Measurements from ENCODE around the gene TRIML2. TPM values are rescaled to one million over a fixed set of nuclear protein-coding genes. Genes with fewer than 3 reads are reported as not detected.

The TRIML2 gene
- total RNA-seq, result not detected
- long read RNA-seq, result 0 reads

GRCh38 chr4:188109157-188109755 is at the start of gene TRIML2:
TRIML2 (minus strand) TSS chr4:188109603; CDS start chr4:188105368, 4,235 bp downstream.
- DNase-seq (no peak), ATAC-seq (no peak)
- intact Hi-C loops (cut with DNase I), result no loop called here
- no peak for TF ChIP-seq CTCF (IDR thresholded peaks at IDR 0.05)
- H3K4me1 ChIP-seq, result no peaks in the 10 kb centered on the region
- H3K27ac ChIP-seq, result no peak within 1 kb of the TSS
- H3K27me3 ChIP-seq, result no peaks in the 10 kb centered on the region
- H3K9me3 ChIP-seq, result no peaks in the 10 kb centered on the region
- no peaks in the 10 kb centered on the region for H3K36me3 ChIP-seq
- H3K4me3 ChIP-seq, result no peak within 1 kb of the TSS

DNA sequence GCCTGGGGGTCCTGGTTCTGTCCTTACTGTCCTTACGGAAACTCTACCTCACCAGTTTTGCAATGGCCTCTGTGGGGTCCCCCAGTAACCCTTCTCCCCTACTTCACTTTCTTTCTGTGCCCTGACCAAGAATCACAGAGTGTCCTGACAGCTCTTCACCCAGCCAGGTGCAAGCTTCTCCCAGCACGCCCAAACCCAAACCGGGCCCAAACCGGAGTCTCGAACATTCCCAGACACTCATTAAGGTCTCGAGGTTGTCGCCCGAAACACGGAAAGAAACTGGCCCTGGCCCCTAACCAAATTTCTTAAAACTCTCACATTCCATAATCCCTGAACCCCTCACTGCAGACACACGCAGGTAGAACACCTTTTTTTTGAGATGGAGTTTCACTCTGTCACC is 48.9 kb upstream of the TRIML2 start:
- Histone ChIP-seq H3K27me3 (no peaks in the 10 kb centered on the region), H3K9me3 (no peaks in the 10 kb centered on the region), H3K27ac (no peak overlapping the region), H3K4me1 (no peaks in the 10 kb centered on the region), H3K4me3 (no peak overlapping the region), H3K36me3 (no peaks in the 10 kb centered on the region)
- intact Hi-C loops (cut with DNase I), result no loop called here
- TF ChIP-seq CTCF (IDR thresholded peaks at IDR 0.05), result no peak
- ATAC-seq (no peak), DNase-seq (no peak)

DNA sequence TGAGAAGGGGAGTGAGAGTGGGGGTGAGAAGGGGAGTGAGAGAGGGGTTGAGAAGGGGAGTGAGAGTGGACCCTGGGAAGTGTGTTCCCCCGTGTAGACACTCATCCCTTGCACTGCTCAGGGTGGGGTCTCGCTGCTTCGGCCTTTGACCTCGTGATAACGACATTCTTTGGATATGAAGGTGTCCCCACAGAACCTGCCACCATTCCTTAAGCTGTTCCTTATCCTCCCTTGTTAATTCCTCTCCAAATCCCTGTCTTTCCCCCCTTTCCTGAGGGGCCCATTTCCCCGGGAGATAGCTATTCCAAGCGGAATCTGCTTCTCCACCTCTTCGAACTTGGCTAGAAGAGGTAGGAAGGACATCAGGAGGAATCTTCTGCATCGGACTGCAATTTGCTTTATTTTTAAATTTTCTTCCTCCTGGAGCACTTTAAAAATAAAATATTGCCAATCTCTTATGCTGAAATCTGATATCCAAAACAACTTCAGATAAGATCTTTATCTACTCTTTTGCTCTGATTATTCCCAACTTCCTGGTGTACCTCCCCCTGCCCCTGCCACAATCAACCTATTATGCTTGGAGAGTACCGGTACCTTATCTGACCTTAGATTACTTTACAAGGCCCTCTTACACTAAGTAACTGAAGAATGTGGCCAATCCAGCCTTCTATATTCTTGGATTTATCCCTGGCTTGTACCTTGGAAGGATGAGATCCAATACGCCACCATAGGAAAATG is 45.4 kb upstream of the TRIML2 start:
- no peak overlapping the region for H3K4me3 ChIP-seq
- H3K9me3 ChIP-seq, result no peaks in the 10 kb centered on the region
- no peak overlapping the region for H3K27ac ChIP-seq
- no peak for DNase-seq
- ATAC-seq, result no peak
- no peak for TF ChIP-seq CTCF (IDR thresholded peaks at IDR 0.05)
- no peaks in the 10 kb centered on the region for H3K4me1 ChIP-seq
- H3K36me3 ChIP-seq, result no peaks in the 10 kb centered on the region
- no peaks in the 10 kb centered on the region for H3K27me3 ChIP-seq
- intact Hi-C loops (cut with DNase I), result no loop called here

DNA sequence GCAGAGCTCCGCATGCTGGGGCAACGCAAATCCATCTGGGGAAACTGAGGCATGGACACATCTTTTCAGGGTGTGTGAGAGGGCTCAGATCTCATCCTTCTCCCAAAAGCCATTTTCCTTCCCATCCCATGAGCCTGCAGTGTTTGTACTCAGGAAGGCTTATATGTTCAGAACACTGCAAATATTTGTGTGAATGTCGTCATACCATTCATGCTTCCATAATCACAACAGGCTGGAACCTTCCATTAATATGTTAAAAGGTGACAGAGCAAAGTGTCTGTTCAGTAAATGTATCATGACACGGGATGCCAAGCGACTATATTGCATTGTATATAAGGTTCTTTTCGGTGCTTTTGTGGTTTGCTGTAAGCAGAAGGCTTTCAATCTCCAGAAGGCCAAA is 38.4 kb upstream of the TRIML2 start:
- Histone ChIP-seq H3K36me3 (no peaks in the 10 kb centered on the region), H3K9me3 (no peaks in the 10 kb centered on the region), H3K4me1 (no peaks in the 10 kb centered on the region), H3K4me3 (no peak overlapping the region), H3K27ac (no peak overlapping the region), H3K27me3 (no peaks in the 10 kb centered on the region)
- DNase-seq (no peak), ATAC-seq (no peak)
- no peak for TF ChIP-seq CTCF (IDR thresholded peaks at IDR 0.05)
- intact Hi-C loops (cut with DNase I), result no loop called here

DNA sequence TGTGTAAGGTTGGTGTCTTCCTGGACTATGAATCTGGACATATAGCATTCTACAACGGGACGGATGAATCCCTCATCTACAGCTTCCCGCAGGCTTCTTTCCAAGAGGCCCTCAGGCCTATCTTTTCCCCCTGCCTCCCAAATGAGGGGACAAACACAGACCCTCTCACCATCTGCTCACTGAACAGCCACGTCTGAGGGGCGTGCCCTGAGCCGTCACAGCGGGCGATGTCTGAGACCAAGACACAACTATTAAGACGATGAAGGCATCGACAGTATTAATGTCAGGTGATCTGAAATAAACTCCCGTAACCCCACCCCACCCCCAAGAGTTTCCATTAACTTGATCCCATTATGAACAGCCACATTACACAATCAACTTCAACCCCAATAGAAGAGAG is 37.8 kb upstream of the TRIML2 start:
- no peak for TF ChIP-seq CTCF (IDR thresholded peaks at IDR 0.05)

More for the DNA sequence above, 37.8 kb upstream of the TRIML2 start:
- DNase-seq (no peak), ATAC-seq (no peak)
- Histone ChIP-seq H3K4me1 (no peaks in the 10 kb centered on the region), H3K36me3 (no peaks in the 10 kb centered on the region), H3K9me3 (no peaks in the 10 kb centered on the region), H3K27me3 (no peaks in the 10 kb centered on the region), H3K4me3 (no peak overlapping the region), H3K27ac (no peak overlapping the region)
- intact Hi-C loops (cut with DNase I), result no loop called here

All from upper lobe of right lung (tissue), 1 donor.